SIG-M5 treated with dmso at 0.1 percent for 504 hours (cell line): ENCODE measurements around the gene OBI1.

ENCODE experiments used
- DNase-seq: peaks from one replicate; lab custom pipeline; 2025; ENCODE audit not compliant: unreplicated experiment; lab: John Stamatoyannopoulos, UW

The OBI1 gene

DNA sequence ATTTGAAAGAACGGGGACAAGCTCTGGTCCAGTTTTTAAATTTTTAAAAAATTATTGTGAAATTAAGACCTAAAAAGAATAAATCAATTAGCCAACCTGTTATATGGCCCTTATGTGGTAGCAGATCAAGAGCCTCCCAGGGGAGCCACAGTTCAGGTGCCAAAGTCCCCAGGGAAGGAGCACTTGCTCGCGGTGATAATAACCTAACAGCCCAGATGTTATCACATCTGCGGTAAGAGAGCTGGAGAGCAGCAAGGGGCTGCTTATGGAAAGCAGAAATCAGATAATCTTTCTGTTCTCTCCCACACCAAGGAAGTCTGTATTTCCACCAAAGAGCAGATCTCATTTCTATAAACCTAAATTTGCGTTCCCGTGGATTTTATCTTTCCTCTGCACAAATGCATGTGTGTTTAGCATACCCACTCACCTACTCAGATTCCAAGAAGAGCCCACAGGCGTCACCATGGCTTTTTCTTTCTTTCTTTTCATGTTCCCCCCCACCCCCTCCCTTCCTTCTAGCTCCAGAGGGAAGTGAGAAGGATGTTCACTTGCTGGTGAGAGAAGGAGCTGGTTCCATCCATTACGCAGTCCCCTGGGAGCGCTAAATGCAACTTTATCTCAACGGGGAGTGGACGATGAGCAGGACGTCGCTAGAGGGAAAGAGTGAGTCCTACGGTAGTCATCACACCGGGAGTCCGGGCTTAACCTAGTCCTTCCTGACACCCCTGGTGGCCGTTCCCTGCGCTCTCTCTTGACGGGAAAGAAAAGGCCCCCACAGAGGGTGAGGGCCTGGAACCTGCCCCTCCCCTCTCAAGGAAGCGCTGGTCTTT lies 54.0 kb downstream of the OBI1 start:
- no peak for DNase-seq

DNA sequence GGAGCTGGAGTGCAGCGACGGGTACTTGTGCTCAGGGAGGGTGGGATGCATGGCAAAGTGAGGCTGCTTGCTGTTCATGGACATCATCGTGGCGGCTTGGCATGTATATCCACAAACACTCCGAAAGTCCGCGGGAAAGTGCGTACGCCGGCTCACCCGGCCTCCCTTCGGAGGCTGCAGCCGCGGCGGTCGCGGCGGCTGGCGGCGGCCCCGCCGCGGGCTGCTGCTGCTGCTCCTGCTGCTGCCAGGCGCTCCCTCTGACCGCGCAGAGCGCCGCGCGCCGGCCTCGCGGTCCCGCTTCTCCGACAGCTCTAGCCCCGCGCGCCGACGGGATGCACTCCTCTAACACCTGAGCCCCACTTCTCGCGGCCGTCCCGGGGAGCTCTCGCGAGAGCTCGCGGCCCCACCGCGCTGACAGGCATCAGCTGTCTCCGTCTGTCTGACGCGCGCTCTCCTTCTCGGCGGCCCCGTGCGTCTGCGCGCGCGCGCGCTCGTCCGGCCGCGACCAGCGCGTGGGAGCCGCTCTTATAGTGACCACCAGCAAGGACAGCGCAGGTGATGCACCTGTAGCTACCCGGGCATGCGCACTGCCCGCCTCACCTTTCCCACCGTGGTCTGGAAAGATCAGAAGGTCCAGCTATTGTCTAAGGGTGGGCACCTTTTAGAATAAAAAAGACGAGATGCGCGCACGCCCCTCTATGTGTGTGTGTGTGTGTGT lies 55.6 kb downstream of the OBI1 start, which contains the start of gene POU4F1:
TSS of gene POU4F1 (minus strand) at position 313 of the 718 bp plus-strand sequence. CDS start at position 87, 226 bp downstream.
- no peak for DNase-seq

GRCh38 chr13:78602561-78603239 lies 56.3 kb downstream of the OBI1 start:
- DNase-seq, result peak; percentile 65

DNA sequence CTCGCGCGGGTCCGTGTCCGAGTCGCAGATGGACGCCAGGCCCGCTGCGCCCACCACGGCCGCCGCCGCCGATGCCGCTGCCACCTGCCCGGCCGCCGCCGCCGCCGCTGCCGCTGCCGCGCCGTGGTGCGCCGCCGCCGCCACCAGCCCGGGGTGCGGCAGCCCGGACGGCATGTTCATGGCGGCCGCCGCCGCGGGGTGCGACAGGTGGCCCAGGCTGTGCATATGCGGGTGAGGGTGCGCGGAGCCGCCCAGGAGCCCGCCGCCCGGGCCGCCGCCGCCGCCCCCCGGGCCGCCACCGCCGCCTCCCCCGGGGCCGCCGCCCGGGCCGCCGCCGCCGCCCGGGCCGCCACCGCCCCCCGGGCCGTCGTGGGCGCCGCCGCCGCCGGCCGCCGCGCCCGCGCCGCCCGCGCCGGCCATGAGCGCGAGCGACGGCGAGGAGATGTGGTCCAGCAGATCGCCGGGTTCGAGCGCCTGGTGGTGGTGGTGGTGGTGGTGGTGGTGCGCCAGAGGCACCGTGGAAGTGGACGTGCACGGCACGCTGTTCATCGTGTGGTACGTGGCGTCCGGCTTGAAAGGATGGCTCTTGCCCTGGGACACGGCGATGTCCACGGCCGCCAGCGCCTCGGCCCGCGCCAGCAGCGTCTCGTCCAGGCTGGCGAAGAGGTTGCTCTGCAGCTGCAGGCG lies 56.9 kb downstream of the OBI1 start:
- no peak for DNase-seq

DNA sequence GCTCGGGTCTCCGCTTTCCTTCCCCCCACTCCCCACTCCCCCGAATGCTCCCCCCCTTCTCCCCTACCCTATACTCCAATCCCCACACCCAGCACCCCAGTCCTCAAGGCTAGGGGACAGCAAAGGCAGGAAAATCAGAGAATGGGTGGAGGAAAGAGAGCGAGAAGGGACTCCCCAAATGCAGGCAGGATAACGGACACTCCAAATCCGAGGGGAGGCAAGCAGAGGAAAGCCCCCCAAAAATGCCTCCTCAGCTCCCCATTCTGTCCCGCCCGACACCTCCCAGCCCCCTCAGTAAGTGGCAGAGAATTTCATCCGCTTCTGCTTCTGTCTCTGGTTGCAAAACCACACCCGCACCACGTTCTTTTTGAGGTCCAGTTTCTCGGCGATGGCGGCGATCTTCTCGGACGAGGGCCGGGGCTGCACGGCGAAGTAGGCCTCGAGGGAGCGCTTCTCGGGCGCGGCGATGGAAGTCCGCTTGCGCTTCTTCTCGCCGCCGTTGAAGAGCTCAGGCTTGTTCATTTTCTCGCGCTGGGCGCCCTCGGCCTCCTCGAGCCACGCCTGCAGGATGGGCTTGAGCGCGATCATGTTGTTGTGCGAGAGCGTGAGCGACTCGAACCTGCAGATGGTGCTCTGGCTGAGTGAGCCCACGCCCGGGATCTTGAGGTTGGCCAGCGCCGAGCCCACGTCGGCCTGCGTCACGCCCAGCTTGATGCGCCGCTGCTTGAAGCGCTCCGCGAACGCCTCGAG lies 57.7 kb downstream of the OBI1 start:
- no peak for DNase-seq

GRCh38 chr13:78600280-78600883 lies 58.6 kb downstream of the OBI1 start:
- DNase-seq, result no peak

DNA sequence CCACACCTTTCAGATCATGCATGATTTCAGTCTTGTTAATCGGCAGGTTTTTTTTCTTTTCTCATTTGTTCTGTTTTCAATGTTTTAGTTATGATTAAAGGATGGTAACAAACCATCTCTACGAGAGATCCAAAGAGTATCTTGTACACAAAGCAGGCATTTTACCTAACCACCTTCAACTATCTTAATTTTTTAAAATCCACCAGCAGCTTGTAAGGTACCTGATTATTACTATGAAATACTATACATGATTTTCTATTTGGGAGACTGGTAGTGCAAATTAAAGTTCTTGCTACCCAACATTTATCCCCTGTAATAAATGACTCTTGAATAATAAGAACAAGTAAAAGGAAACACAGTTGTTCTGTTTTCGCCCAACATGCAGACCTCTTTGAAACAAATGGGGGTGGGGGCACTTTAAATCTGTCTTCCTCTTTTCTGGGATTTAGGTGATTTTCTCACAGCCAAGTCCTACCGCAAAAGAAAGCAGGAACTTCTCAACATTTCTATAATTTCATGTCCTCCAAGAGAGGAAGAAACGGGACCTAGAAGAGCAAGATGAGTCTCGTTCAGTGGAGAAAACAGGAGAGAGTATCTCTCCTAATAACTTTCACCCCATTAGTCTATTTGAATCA lies 59.2 kb downstream of the OBI1 start:
- DNase-seq, result peak; percentile 51

GRCh38 chr13:78598966-78599644 lies 59.9 kb downstream of the OBI1 start:
- DNase-seq, result no peak

GRCh38 chr13:78598116-78598781 lies 60.7 kb downstream of the OBI1 start:
- DNase-seq, result no peak

DNA sequence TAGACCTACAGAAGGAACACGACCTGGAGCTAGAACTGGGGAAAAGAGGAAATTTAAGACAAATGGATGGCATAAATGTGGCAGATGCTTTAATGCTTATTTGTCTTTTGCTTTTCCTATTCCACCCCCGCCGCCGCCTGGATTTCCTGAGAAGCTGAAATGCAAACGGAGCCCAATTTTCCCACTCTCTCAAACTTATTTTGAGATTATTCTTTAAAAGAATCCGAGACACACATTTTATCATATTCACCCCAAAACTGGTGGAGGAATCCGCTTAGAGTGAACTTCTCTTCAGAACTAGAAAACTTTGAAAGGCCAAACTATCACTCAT lies 61.4 kb downstream of the OBI1 start:
- no peak for DNase-seq

GRCh38 chr13:78596736-78597601 lies 62.0 kb downstream of the OBI1 start:
- DNase-seq, result no peak

DNA sequence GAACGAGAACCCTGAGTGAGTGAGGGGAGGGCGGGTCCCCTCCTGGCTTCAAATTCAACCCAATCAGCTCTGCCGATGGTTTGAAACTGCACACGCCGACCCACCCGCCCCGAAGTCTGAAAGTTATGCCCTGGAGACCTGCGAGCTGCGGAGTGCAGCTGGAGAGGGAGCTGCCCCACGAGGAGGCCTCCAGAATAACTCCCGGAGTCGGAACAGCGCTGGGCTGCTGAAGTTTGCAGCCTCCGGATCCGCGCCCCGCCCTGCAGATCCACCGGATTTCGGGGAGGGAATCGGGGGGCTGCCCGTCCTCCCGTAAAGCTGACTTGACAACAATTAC lies 62.6 kb downstream of the OBI1 start:
- DNase-seq, result no peak

DNA sequence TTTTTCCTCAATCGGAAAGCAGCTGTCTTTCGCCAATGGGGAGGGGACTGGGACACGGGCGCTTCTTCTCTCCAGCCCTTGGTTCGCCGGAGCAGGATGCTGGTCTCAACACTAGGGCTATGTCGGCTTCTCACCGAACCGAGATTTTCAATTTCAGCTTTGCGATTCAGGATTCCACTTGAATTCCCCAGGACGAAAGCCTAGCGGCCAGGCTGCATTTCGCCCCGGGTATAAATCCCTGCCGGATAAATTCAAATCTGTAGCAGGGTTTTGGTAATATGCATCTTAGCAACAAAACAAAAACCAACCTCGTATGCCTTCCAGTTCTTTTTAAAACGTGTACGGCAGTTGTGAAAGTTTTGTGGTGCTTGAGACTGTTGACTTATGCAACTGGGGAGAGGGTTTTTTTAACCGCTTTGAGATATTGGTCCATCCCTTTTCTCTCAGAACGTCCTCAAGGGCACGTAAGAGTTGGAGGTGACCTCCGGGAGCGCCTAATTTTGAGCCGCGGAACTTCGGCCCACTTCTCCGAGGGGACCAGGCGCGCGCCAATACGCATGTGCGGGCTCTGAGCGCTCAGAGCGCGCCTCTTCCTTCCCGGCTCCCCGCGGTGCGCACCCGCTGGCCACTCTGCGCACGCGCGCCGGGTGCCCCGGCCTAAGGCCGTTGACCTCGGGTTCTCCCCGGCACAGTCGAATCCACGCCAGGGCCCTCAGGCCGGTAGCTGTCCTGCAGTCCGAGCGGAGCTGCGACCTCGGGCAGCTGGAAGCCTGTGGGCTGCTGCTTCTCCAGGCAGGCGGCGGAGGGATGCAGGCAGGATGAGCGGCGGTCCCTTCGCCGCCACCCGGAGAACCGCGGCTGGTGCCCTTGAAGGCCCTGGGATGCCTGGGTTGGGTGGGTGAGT lies 63.2 kb downstream of the OBI1 start:
- peak; percentile 43 for DNase-seq

- DNase-seq, result no peak
Measured at GRCh38 chr13:78594456-78594975, 64.4 kb downstream of the OBI1 start.

DNA sequence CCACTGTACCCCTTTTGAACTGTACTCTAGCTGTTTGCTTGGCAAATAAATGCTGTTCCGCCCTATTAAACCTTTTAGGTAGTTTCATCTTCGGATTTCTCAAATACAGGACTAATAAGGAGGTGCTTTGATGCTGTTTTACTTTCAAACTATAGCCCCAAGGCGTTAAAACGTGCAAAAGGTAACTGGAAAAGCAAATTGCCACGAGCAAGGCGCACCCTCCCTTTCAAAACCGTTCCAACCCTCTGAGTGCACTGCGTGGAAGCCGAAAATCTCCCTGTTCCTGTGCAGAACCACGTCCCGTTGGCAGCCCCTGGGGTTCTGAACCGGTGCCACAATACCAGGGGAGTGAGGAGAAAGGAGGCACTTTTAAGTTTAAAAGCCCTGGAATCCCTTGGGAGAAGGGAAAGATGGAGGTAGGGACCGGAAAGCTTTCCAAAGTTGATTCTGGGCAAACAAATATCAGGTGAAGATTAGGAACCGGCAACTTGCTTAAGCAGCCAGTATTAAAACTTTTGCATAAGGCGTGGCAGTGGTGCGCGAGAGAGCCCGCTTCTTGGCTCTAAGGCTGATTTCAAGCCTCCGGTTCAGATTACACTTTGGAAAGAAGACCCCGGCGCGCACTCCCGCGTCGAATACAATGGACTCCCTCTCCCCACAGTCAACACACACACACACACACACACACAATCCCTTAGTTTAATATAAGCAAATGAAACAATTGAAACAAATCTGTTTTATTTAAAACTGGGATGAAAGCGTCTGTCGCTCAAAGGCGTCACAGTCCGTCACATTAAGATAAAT lies 65.1 kb downstream of the OBI1 start:
- no peak for DNase-seq

DNA sequence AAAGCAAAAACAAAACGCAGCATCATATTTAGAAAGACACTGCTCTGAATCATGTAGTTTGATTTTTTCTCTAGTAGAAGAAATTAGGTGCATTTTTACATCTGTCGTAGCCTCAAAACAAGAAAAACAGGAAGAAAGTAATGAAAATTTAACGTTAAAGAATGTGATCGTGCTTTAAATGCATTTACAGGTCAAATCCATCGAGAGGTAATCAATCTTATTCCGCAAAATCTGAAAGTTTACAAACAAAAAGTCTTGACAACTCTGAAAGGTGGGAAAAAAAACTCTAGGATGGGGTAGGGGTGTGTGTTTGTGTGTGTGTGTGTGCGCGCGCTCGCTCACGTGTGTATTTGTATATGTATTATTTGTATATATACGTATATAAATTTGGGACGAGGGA lies 65.8 kb downstream of the OBI1 start:
- no peak for DNase-seq
